K562 (cell line): Measurements from ENCODE around the gene MPL. TPM values are rescaled to one million over a fixed set of nuclear protein-coding genes. Genes with fewer than 3 reads are reported as not detected.

Source experiments
- HMGXB4 ChIP-seq: sonication (generic); formaldehyde crosslinking; IDR thresholded peaks from 2 replicates; pipeline ENCODE4 v1.8.1; 2023; ENCODE audit warnings: mild to moderate bottlenecking, missing genetic modification reagents
- HNRNPK ChIP-seq: fragments of 200-400 bp; formaldehyde crosslinking; IDR thresholded peaks from one replicate; pipeline ENCODE4 v1.6.1; 2018; ENCODE audit warnings: mild to moderate bottlenecking, low read depth, low read length; ENCODE audit not compliant: poor library complexity, severe bottlenecking
- JUND ChIP-seq, 2 experiments: IDR thresholded peaks; 2 replicates in 1 of 2; 3 replicates in 1 of 2; pipeline ENCODE4 v1.6.1; 2011; ENCODE audit warnings: borderline replicate concordance in 2 of 2, low read depth in 2 of 2, low read length in 2 of 2, improper control_type of control experiment in 1 of 2, missing biosample characterization in 1 of 2, missing genetic modification characterization in 1 of 2, missing genetic modification reagents in 1 of 2
- MCM5 ChIP-seq: fragments of 450-650 bp; IDR thresholded peaks from 2 replicates; pipeline ENCODE4 v1.6.1; 2016; ENCODE audit warnings: low read depth
- MXD1 ChIP-seq: fragments of 250-450 bp; sonication (Bioruptor Pico); IDR thresholded peaks from 2 replicates; pipeline ENCODE4 v1.8.0; 2021; ENCODE audit warnings: borderline replicate concordance, mild to moderate bottlenecking, moderate library complexity; ENCODE audit not compliant: poor library complexity, severe bottlenecking
- RCOR1 ChIP-seq, 2 experiments: IDR thresholded peaks; 2 replicates each; pipeline ENCODE4 v1.6.1; 2012; ENCODE audit warnings: low read depth in 2 of 2, low read length in 2 of 2, borderline replicate concordance in 1 of 2, improper control_type of control experiment in 1 of 2
- SETDB1 ChIP-seq: IDR thresholded peaks from one replicate; pipeline ENCODE4 v1.6.1; 2012; ENCODE audit warnings: low read length, control low read depth, inconsistent platforms
- SMARCB1 ChIP-seq: IDR thresholded peaks from 2 replicates; pipeline ENCODE4 v1.6.1; 2011; ENCODE audit warnings: improper control_type of control experiment, low read depth; ENCODE audit not compliant: insufficient read length
- SUPT5H ChIP-seq: fragments of 450-650 bp; IDR thresholded peaks from 2 replicates; pipeline ENCODE4 v1.6.1; 2016
- TEAD1 ChIP-seq, 2 experiments: fragments of 450-650 bp in 1 of 2; sonication (generic) in 1 of 2; formaldehyde crosslinking; IDR thresholded peaks; 2 replicates each; pipeline versions ENCODE4 v1.4.0 to v1.8.0; 2020 to 2022; ENCODE audit warnings: mild to moderate bottlenecking in 2 of 2, missing genetic modification reagents in 1 of 2
- TEAD2 ChIP-seq: fragments of 450-650 bp; IDR thresholded peaks from 2 replicates; pipeline ENCODE4 v1.6.1; 2016; ENCODE audit warnings: missing genetic modification characterization, control low read depth, missing compliant biosample characterization
- TFAM ChIP-seq: fragments of 250-450 bp; sonication (Bioruptor Pico); conservative IDR thresholded peaks from 2 replicates; pipeline ENCODE4 v1.5.0; 2021; ENCODE audit warnings: mild to moderate bottlenecking, moderate library complexity
- TFAP4 ChIP-seq: sonication (generic); formaldehyde crosslinking; IDR thresholded peaks from 2 replicates; pipeline ENCODE4 v1.8.0; 2022; ENCODE audit warnings: missing genetic modification reagents, mild to moderate bottlenecking, moderate library complexity, borderline replicate concordance
- ZFPM2 ChIP-seq: fragments of 250-450 bp; sonication (Bioruptor Pico); IDR thresholded peaks from 2 replicates; pipeline ENCODE4 v1.5.1; 2022; ENCODE audit warnings: mild to moderate bottlenecking
- polyA plus RNA-seq, 8 experiments: library from polyadenylated mRNA; depleted of rRNA in 4 of 8; stranded (reverse) in 5 of 8; unstranded in 3 of 8; fragments of >200 nt; fragmentation: Nextera tagmentation in 2 of 8; fragmentation: Illumina TruSeq in 1 of 8; extraction: Ambion mirVana in 2 of 8; extraction: Trizol in 1 of 8; gene quantifications; 2 replicates each; pipeline versions ENCODE4 v1.2.1 to v1.2.3, GENCODE V29; 2011 to 2014; ENCODE audit warnings: inconsistent platforms in 1 of 8, missing spikeins in 1 of 8
- total RNA-seq, 7 experiments: library from RNA; depleted of rRNA in 6 of 7; stranded (reverse); fragments of >200 nt in 6 of 7; fragmentation: Illumina TruSeq in 2 of 7; extraction: Trizol in 2 of 7; gene quantifications; 2 replicates each; pipeline versions ENCODE4 v1.2.1 to v1.2.3, GENCODE V29; 2011 to 2021; ENCODE audit warnings: low replicate concordance in 1 of 7
- TF ChIP-seq, protein P1 (sequence below): fragments of 250-450 bp; sonication (Bioruptor Pico); IDR thresholded peaks from 2 replicates; pipeline ENCODE4 v1.5.0; 2021
- TF ChIP-seq, protein P2 (sequence below): fragments of 450-650 bp; formaldehyde crosslinking; conservative IDR thresholded peaks from 2 replicates; pipeline ENCODE4 v1.4.0; 2022; ENCODE audit warnings: mild to moderate bottlenecking, missing genetic modification characterization
- TF ChIP-seq, protein P3 (sequence below): fragments of 250-450 bp; sonication (Bioruptor Pico); IDR thresholded peaks from 2 replicates; pipeline ENCODE4 v1.8.0; 2022; ENCODE audit warnings: moderate library complexity, mild to moderate bottlenecking, inconsistent platforms
- TF ChIP-seq, protein P4 (sequence below): IDR thresholded peaks from 2 replicates; pipeline ENCODE4 v1.6.1; 2016; ENCODE audit warnings: missing genetic modification characterization, missing compliant biosample characterization

The MPL gene
- total and polyA plus RNA-seq, 9 of the 15 experiments (the other 6 are each of a cell fraction or from before 2014, with no cell fraction given) = not detected

DNA sequence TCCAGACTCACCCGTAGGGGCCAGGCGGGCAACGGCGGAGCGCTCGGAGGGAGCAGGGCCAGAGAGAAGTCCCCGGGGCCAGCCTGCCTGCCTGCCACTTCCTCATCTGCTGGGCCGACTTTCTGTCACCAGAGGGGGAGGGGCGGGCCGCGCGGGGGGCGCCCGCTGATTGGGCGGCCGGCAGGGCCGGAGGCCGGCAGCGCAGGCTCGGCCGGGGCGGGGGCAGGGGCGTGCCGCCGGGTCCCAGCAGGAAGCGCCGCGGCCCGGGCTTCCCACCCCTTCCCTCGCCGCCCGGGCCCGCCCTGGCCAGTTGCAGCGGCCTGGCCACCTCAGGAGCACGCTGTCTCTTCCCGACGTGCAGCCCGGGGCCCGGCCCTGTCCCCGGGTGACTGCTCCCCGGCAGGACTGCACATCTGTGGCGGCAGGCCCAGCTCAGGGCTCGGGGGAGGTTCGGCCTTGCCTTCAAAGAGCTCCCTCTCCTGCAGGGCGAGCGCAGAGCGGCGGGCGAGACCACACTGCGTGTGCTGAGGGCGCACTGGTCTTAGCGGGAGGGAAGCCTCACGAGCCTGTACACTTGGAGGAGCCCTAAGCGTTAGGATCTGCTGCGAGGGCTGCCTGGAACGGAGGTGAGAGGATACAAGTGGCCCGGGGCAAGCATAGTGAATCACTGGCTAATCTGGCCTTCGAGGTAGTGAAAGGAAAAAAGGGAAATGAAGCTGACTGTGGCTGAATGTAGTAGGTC lies 30.5 kb downstream of the MPL start, which contains the start of gene ELOVL1 (continued):
- TF ChIP-seq, protein P1, sequence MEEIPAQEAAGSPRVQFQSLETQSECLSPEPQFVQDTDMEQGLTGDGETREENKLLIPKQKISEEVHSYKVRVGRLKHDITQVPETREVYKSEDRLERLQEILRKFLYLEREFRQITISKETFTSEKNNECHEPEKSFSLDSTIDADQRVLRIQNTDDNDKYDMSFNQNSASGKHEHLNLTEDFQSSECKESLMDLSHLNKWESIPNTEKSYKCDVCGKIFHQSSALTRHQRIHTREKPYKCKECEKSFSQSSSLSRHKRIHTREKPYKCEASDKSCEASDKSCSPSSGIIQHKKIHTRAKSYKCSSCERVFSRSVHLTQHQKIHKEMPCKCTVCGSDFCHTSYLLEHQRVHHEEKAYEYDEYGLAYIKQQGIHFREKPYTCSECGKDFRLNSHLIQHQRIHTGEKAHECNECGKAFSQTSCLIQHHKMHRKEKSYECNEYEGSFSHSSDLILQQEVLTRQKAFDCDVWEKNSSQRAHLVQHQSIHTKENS = no peak
- TF ChIP-seq, protein P2, sequence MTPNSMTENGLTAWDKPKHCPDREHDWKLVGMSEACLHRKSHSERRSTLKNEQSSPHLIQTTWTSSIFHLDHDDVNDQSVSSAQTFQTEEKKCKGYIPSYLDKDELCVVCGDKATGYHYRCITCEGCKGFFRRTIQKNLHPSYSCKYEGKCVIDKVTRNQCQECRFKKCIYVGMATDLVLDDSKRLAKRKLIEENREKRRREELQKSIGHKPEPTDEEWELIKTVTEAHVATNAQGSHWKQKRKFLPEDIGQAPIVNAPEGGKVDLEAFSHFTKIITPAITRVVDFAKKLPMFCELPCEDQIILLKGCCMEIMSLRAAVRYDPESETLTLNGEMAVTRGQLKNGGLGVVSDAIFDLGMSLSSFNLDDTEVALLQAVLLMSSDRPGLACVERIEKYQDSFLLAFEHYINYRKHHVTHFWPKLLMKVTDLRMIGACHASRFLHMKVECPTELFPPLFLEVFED (CRISPR knock-in tag) = no peak
- TF ChIP-seq SUPT5H (peak; percentile 93), HNRNPK (no peak), TFAM (CRISPR knock-in tag) (no peak), HMGXB4 (peak; percentile 83; the same call in 1 of the 2 replicates), MXD1 (CRISPR knock-in tag) (no peak), TEAD2 (no peak), JUND (IDR thresholded peaks at IDR 0.05; ENCODE audit: borderline replicate concordance, low read depth, low read length) (peak; percentile 49; the same call in 1 of the 2 replicates), JUND (tag; IDR thresholded peaks at IDR 0.05; ENCODE audit: borderline replicate concordance, low read depth, low read length) (peak; percentile 54; the same call in 1 of the 3 replicates), RCOR1 (IDR thresholded peaks at IDR 0.05; ENCODE audit: borderline replicate concordance in 1 of 2, low read depth in 2 of 2, low read length in 2 of 2) (peak in 1 of 2 experiments; percentile 54; a peak in 1 of 4 replicates), MCM5 (no peak), SETDB1 (no peak), ZFPM2 (CRISPR knock-in tag) (no peak), TEAD1 (CRISPR knock-in tag; IDR thresholded peaks at IDR 0.05) (peak; percentile 77 to 90), TFAP4 (CRISPR knock-in tag) (peak; percentile 87), SMARCB1 (no peak)
- TF ChIP-seq, protein P3, sequence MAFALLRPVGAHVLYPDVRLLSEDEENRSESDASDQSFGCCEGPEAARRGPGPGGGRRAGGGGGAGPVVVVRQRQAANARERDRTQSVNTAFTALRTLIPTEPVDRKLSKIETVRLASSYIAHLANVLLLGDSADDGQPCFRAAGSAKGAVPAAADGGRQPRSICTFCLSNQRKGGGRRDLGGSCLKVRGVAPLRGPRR = no peak
- TF ChIP-seq, protein P4, sequence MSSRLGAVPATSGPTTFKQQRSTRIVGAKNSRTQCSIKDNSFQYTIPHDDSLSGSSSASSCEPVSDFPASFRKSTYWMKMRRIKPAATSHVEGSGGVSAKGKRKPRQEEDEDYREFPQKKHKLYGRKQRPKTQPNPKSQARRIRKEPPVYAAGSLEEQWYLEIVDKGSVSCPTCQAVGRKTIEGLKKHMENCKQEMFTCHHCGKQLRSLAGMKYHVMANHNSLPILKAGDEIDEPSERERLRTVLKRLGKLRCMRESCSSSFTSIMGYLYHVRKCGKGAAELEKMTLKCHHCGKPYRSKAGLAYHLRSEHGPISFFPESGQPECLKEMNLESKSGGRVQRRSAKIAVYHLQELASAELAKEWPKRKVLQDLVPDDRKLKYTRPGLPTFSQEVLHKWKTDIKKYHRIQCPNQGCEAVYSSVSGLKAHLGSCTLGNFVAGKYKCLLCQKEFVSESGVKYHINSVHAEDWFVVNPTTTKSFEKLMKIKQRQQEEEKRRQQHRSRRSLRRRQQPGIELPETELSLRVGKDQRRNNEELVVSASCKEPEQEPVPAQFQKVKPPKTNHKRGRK (tag) = no peak
